SK-N-SH (cell line): Measurements from ENCODE around the gene MRPS27. TPM values are rescaled to one million over a fixed set of nuclear protein-coding genes. Genes with fewer than 3 reads are reported as not detected.

Source experiments
- CTCF ChIA-PET: fragments of 300-600, 350-600 bp; formaldehyde crosslinking; extraction: SDS; loops from one replicate; lab custom pipeline; 2021; lab: Yijun Ruan, JAX
- POLR2A ChIA-PET: fragments of 350-600 bp; sonication (Branson Sonifier 250); formaldehyde crosslinking; extraction: SDS; loops from one replicate; lab custom pipeline; 2020; ENCODE audit warnings: antibody characterized with exemption, inconsistent platforms; lab: Yijun Ruan, JAX
- DNase-seq: peaks from one replicate; pipeline ENCODE4 v3.0.0; 2012
- H2AFZ ChIP-seq: fragments of 200-600 bp; sonication (generic); 2 replicates; pipeline ENCODE4 v1.8.1; 2016; ENCODE audit warnings: antibody characterized with exemption, mild to moderate bottlenecking, low read depth
- H3F3A ChIP-seq: fragments of 200-600 bp; sonication (generic); replicated peaks from 2 replicates; pipeline ENCODE3; 2016; ENCODE audit warnings: antibody characterized with exemption, mild to moderate bottlenecking; ENCODE audit not compliant: insufficient read depth
- H3K27ac ChIP-seq, 2 experiments: fragments of 200-500 bp in 1 of 2; fragments of 200-600 bp in 1 of 2; sonication (Bioruptor generic) in 1 of 2; sonication (generic), shearing (Covaris generic) in 1 of 2; 2 replicates each; pipeline versions ENCODE4 v1.5.1 to v1.6.1; 2014 to 2016; ENCODE audit warnings: low read depth in 2 of 2, inconsistent platforms in 1 of 2, low read length in 1 of 2, mild to moderate bottlenecking in 1 of 2, mixed read lengths in 1 of 2
- H3K27me3 ChIP-seq: fragments of 200-600 bp; sonication (generic), shearing (Covaris generic); 2 replicates; pipeline ENCODE4 v1.6.1; 2016; ENCODE audit warnings: mixed run types; ENCODE audit not compliant: insufficient read depth
- H3K36me3 ChIP-seq, 2 experiments: fragments of 200-500 bp in 1 of 2; fragments of 200-600 bp in 1 of 2; sonication (Bioruptor generic) in 1 of 2; sonication (generic) in 1 of 2; replicated peaks in 1 of 2; 2 replicates each; pipeline versions ENCODE3 to v1.5.1; 2014 to 2016; ENCODE audit warnings: low read length in 1 of 2, mild to moderate bottlenecking in 1 of 2; ENCODE audit not compliant: insufficient read depth in 2 of 2, control insufficient read depth in 1 of 2
- H3K4me1 ChIP-seq, 2 experiments: fragments of 200-500 bp in 1 of 2; fragments of 200-600 bp in 1 of 2; sonication (Bioruptor generic) in 1 of 2; sonication (generic), shearing (Covaris generic) in 1 of 2; 2 replicates each; pipeline versions ENCODE4 v1.5.1 to v1.6.1; 2014 to 2016; ENCODE audit warnings: low read depth in 1 of 2, low read length in 1 of 2, mixed run types in 1 of 2; ENCODE audit not compliant: insufficient read depth in 2 of 2, control insufficient read depth in 1 of 2
- H3K4me2 ChIP-seq: fragments of 200-600 bp; sonication (generic), shearing (Covaris generic); 2 replicates; pipeline ENCODE4 v1.6.1; 2017; ENCODE audit warnings: mixed run types
- H3K4me3 ChIP-seq, 2 experiments: fragments of 200-500 bp in 1 of 2; fragments of 200-600 bp in 1 of 2; sonication (Bioruptor generic) in 1 of 2; sonication (generic), shearing (Covaris generic) in 1 of 2; 2 replicates each; pipeline versions ENCODE4 v1.5.1 to v1.8.1; 2014 to 2016; ENCODE audit warnings: low read depth in 2 of 2, inconsistent platforms in 1 of 2, low read length in 1 of 2, mild to moderate bottlenecking in 1 of 2, mixed read lengths in 1 of 2, moderate library complexity in 1 of 2
- H3K79me2 ChIP-seq: fragments of 200-600 bp; sonication (generic); 2 replicates; pipeline ENCODE4 v1.8.1; 2017; ENCODE audit warnings: mild to moderate bottlenecking; ENCODE audit not compliant: insufficient read depth
- H3K9ac ChIP-seq: fragments of 200-600 bp; sonication (generic); 2 replicates; pipeline ENCODE4 v1.6.1; 2017; ENCODE audit warnings: mixed run types
- H3K9me2 ChIP-seq: fragments of 200-600 bp; sonication (generic); 2 replicates; pipeline ENCODE4 v1.6.1; 2017; ENCODE audit warnings: mixed run types
- H3K9me3 ChIP-seq: fragments of 200-600 bp; sonication (generic); 2 replicates; pipeline ENCODE4 v1.6.1; 2017; ENCODE audit warnings: mixed run types, mild to moderate bottlenecking, moderate library complexity
- H4K20me1 ChIP-seq: fragments of 200-600 bp; sonication (generic); 2 replicates; pipeline ENCODE4 v1.6.1; 2017; ENCODE audit warnings: mild to moderate bottlenecking, mixed run types; ENCODE audit not compliant: insufficient read depth
- FOXJ3 ChIP-seq: sonication (generic); formaldehyde crosslinking; IDR thresholded peaks from 2 replicates; pipeline ENCODE4 v1.5.1; 2020; ENCODE audit warnings: mild to moderate bottlenecking, missing genetic modification reagents
- FOXM1 ChIP-seq: IDR thresholded peaks from 2 replicates; pipeline ENCODE4 v1.4.0; 2012; ENCODE audit warnings: low read depth, mild to moderate bottlenecking
- JUND ChIP-seq: IDR thresholded peaks from 2 replicates; pipeline ENCODE4 v1.4.0; 2012
- POLR2AphosphoS5 ChIP-seq: IDR thresholded peaks from 2 replicates; pipeline ENCODE4 v1.6.1; 2012; ENCODE audit warnings: low read depth, low read length
- RAD21 ChIP-seq: IDR thresholded peaks from 2 replicates; pipeline ENCODE4 v1.6.1; 2012; ENCODE audit warnings: mild to moderate bottlenecking, low read length
- RFX5 ChIP-seq: IDR thresholded peaks from 2 replicates; pipeline ENCODE4 v1.6.1; 2012; ENCODE audit warnings: mild to moderate bottlenecking, improper control_type of control experiment, low read length
- RXRA ChIP-seq: IDR thresholded peaks from 2 replicates; pipeline ENCODE4 v1.4.0; 2012; ENCODE audit warnings: low read depth, mild to moderate bottlenecking, borderline replicate concordance
- TAF1 ChIP-seq: IDR thresholded peaks from 2 replicates; pipeline ENCODE4 v1.6.1; 2012; ENCODE audit warnings: low read depth, mild to moderate bottlenecking, low read length, moderate library complexity, borderline replicate concordance
- YY1 ChIP-seq: IDR thresholded peaks from 2 replicates; pipeline ENCODE4 v1.4.0; 2012; ENCODE audit warnings: low read depth, mild to moderate bottlenecking
- WGBS: methylation state at CpG from one replicate; pipeline ENCODE4 v1.1.6; 2017; ENCODE audit warnings: low lambda C conversion rate; 5-methylcytosine and 5-hydroxymethylcytosine counted together
- polyA plus RNA-seq, 3 experiments: library from polyadenylated mRNA; depleted of rRNA; stranded (reverse); fragments of >200 nt; gene quantifications; 2 replicates each; pipeline ENCODE4 v1.2.3, GENCODE V29; 2012
- TF ChIP-seq, protein P1 (sequence below): IDR thresholded peaks from 2 replicates; pipeline ENCODE4; 2012

The MRPS27 gene
- polyA plus RNA-seq, 1 of the 3 experiments (the other 2 are of a cell fraction) = 37.5 TPM

GRCh38 chr5:72208324-72208926, 111.6 kb downstream of the MRPS27 start:
- Histone ChIP-seq H3F3A (peaks cover 96% of the 10 kb centered on the region), H4K20me1 (peaks cover 34% of the 10 kb centered on the region), H2AFZ (no peak overlapping the region), H3K9ac (no peak overlapping the region), H3K4me2 (peak overlapping the region; percentile 11; the same call in 1 of the 2 replicates), H3K79me2 (peaks cover 41% of the 10 kb centered on the region), H3K4me3 (no peak overlapping the region), H3K9me2 (no peaks in the 10 kb centered on the region), H3K27me3 (no peaks in the 10 kb centered on the region), H3K4me1 (peaks cover 20 to 78% of the 10 kb centered on the region in 2 experiments), H3K9me3 (no peaks in the 10 kb centered on the region), H3K27ac (peak overlapping the region; percentile 5 to 94; a peak in 3 of 4 replicates), H3K36me3 (peaks cover 60 to 63% of the 10 kb centered on the region in 2 experiments)
- WGBS = 93% methylated on average over 3 of the region's 3 CpGs
- TF ChIP-seq POLR2AphosphoS5 = 0 out of 2 replicates have a peak, but pooled peaks have one; percentile 17
- no peak for TF ChIP-seq RXRA
- ChIA-PET POLR2A (no interaction called here), CTCF (interaction anchor here (0.7 to 1.7 kb wide), 3 partner anchors 14 to 23 kb away, joined by 3 to 6 read pairs (median 3); no protein-coding TSS in a partner anchor)
- no peak for DNase-seq

- no peak overlapping the region for H3K4me3 ChIP-seq
- peak overlapping the region in 1 of 2 experiments; percentile 94; a peak in 2 of 4 replicates for H3K27ac ChIP-seq
- H3K4me2 ChIP-seq = no peak overlapping the region
- 66% methylated on average over 3 of the region's 3 CpGs for WGBS
- peaks cover 75 to 77% of the 10 kb centered on the region in 2 experiments for H3K36me3 ChIP-seq
- no peak for DNase-seq
- no peaks in the 10 kb centered on the region for H3K9me3 ChIP-seq
- ChIA-PET CTCF (interaction anchor here (0.8 to 0.9 kb wide), 2 partner anchors 15 to 158 kb away, joined by 3 read pairs; no protein-coding TSS in a partner anchor), POLR2A (no interaction called here)
- H3K9me2 ChIP-seq = no peaks in the 10 kb centered on the region
- peaks cover 97% of the 10 kb centered on the region for H3F3A ChIP-seq
- no peak overlapping the region for H2AFZ ChIP-seq
- peaks cover 20 to 85% of the 10 kb centered on the region in 2 experiments for H3K4me1 ChIP-seq
- H3K9ac ChIP-seq = no peak overlapping the region
- TF ChIP-seq FOXJ3 (CRISPR knock-in tag) = no peak
- no peak for TF ChIP-seq YY1
- TF ChIP-seq FOXM1 = no peak
- TF ChIP-seq RFX5 = no peak
- TF ChIP-seq TAF1 = no peak
- no peak for TF ChIP-seq JUND
- TF ChIP-seq, protein P1, sequence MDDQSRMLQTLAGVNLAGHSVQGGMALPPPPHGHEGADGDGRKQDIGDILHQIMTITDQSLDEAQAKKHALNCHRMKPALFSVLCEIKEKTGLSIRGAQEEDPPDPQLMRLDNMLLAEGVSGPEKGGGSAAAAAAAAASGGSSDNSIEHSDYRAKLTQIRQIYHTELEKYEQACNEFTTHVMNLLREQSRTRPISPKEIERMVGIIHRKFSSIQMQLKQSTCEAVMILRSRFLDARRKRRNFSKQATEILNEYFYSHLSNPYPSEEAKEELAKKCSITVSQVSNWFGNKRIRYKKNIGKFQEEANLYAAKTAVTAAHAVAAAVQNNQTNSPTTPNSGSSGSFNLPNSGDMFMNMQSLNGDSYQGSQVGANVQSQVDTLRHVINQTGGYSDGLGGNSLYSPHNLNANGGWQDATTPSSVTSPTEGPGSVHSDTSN = peak; percentile 55
- TF ChIP-seq, all 33 proteins: peak for 1
- H4K20me1 ChIP-seq = peaks cover 48% of the 10 kb centered on the region
- H3K79me2 ChIP-seq = peaks cover 55% of the 10 kb centered on the region
- H3K27me3 ChIP-seq = no peaks in the 10 kb centered on the region
These were observed 113.0 kb downstream of the MRPS27 start for GRCh38 chr5:72206994-72207393.

GRCh38 chr5:72206160-72206559, 113.9 kb downstream of the MRPS27 start:
- Histone ChIP-seq H3K27me3 (no peaks in the 10 kb centered on the region), H3K4me1 (peaks cover 18 to 85% of the 10 kb centered on the region in 2 experiments), H2AFZ (no peak overlapping the region), H3K79me2 (peaks cover 63% of the 10 kb centered on the region), H3K27ac (peak overlapping the region; percentile 60 to 94), H4K20me1 (peaks cover 56% of the 10 kb centered on the region), H3K9me2 (no peaks in the 10 kb centered on the region), H3K36me3 (peaks cover 83 to 85% of the 10 kb centered on the region in 2 experiments), H3K4me3 (no peak overlapping the region), H3K9ac (no peak overlapping the region), H3K9me3 (no peaks in the 10 kb centered on the region), H3K4me2 (no peak overlapping the region), H3F3A (peaks cover 97% of the 10 kb centered on the region)
- WGBS = 94% methylated on average over 3 of the region's 3 CpGs
- POLR2A ChIA-PET = no interaction called here
- peak; percentile 2; the same call in 1 of the 2 replicates for TF ChIP-seq POLR2AphosphoS5
- no peak for TF ChIP-seq RAD21
- CTCF ChIA-PET = interaction anchor here (1.1 kb wide), 1 partner anchor 39 kb away, joined by 3 read pairs; no protein-coding TSS in a partner anchor
- no peak for DNase-seq
